AG04449 (cell line): ENCODE measurements around the gene ZC3H15.

Experiments
- CTCF ChIA-PET: fragments of 350-600 bp; formaldehyde crosslinking; extraction: SDS; loops from one replicate; lab custom pipeline; 2021; ENCODE audit warnings: antibody characterized with exemption; lab: Yijun Ruan, JAX
- POLR2A ChIA-PET: fragments of 400-600, 350-600 bp; formaldehyde crosslinking; extraction: SDS; loops from one replicate; lab custom pipeline; 2020; ENCODE audit warnings: antibody characterized with exemption, inconsistent platforms; lab: Yijun Ruan, JAX
- DNase-seq: peaks from one replicate; pipeline ENCODE4 v3.0.0-alpha.2; 2010; ENCODE audit warnings: low read depth, low spot score
- H3K4me3 ChIP-seq: 2 replicates; pipeline ENCODE4 v1.5.1; 2011; ENCODE audit warnings: low read depth, mild to moderate bottlenecking, control low read depth, low read length
- CTCF ChIP-seq: IDR thresholded peaks from one replicate; pipeline ENCODE4 v1.5.1; 2011; ENCODE audit warnings: mild to moderate bottlenecking, moderate library complexity, low read length, control low read depth, inconsistent platforms; ENCODE audit not compliant: insufficient read depth; ENCODE audit errors: missing control alignments

Gene ZC3H15

GRCh38 chr2:186503827-186504606 is 18.0 kb downstream of the ZC3H15 start:
- no peak for TF ChIP-seq CTCF
- no peak for DNase-seq
- POLR2A ChIA-PET = interaction anchor here (0.6 kb wide), 1 partner anchor 18 kb away, joined by 3 read pairs; the partner anchor contains the start of gene ZC3H15
- CTCF ChIA-PET = interaction anchor here (0.6 to 10.2 kb wide), 34 partner anchors 9 to 194 kb away, joined by 3 to 347 read pairs (median 4); partner anchors contain the start of gene ITGAV
- no peak overlapping the region for H3K4me3 ChIP-seq

- CTCF ChIA-PET = interaction anchor here (1.6 to 10.2 kb wide), 2 partner anchors 11 to 131 kb away, joined by 4 to 347 read pairs; no protein-coding TSS in a partner anchor
- no peak for DNase-seq
- TF ChIP-seq CTCF = no peak
- no peak overlapping the region for H3K4me3 ChIP-seq
- POLR2A ChIA-PET = no interaction called here
These were observed 22.2 kb downstream of the ZC3H15 start for GRCh38 chr2:186508263-186508662.

- no peak for DNase-seq
- no peak overlapping the region for H3K4me3 ChIP-seq
- TF ChIP-seq CTCF = no peak
- POLR2A ChIA-PET = no interaction called here
- CTCF ChIA-PET = interaction anchor here (0.9 to 5.9 kb wide), 2 partner anchors 11 to 126 kb away, joined by 3 to 27 read pairs; no protein-coding TSS in a partner anchor
These were observed 29.3 kb downstream of the ZC3H15 start for GRCh38 chr2:186515376-186515775.

- H3K4me3 ChIP-seq = no peak overlapping the region
- no peak for DNase-seq
- CTCF ChIA-PET = interaction anchor here (0.9 to 5.9 kb wide), 4 partner anchors 12 to 125 kb away, joined by 3 to 27 read pairs (median 4); no protein-coding TSS in a partner anchor
- no peak for TF ChIP-seq CTCF
- POLR2A ChIA-PET = no interaction called here
These were observed 30.3 kb downstream of the ZC3H15 start for GRCh38 chr2:186516396-186516795.

- DNase-seq = no peak
- ChIA-PET POLR2A (no interaction called here), CTCF (interaction anchor here (0.9 to 5.9 kb wide), 4 partner anchors 13 to 124 kb away, joined by 3 to 27 read pairs (median 4); no protein-coding TSS in a partner anchor)
- no peak for TF ChIP-seq CTCF
- no peak overlapping the region for H3K4me3 ChIP-seq
These were observed 31.0 kb downstream of the ZC3H15 start for GRCh38 chr2:186517090-186517489.

- no peak for DNase-seq
- TF ChIP-seq CTCF = no peak
- CTCF ChIA-PET = interaction anchor here (1.4 to 5.9 kb wide), 3 partner anchors 14 to 123 kb away, joined by 4 to 27 read pairs (median 5); partner anchors contain the start of gene ITGAV
- H3K4me3 ChIP-seq = no peak overlapping the region
- POLR2A ChIA-PET = no interaction called here
These were observed 32.2 kb downstream of the ZC3H15 start for GRCh38 chr2:186518291-186518690.
